Smooth muscle cell (in vitro differentiated cells): Measurements from ENCODE around the gene CITED2. TPM values are rescaled to one million over a fixed set of nuclear protein-coding genes. Genes with fewer than 3 reads are reported as not detected.

ENCODE experiments used
- DNase-seq: peaks from one replicate; lab custom pipeline; 2025; ENCODE audit not compliant: unreplicated experiment; lab: John Stamatoyannopoulos, UW
- H2AFZ ChIP-seq: fragments of 200-600 bp; sonication (generic); 2 replicates; pipeline ENCODE4 v1.6.0; 2016; ENCODE audit warnings: antibody characterized with exemption, low read depth, mild to moderate bottlenecking
- H3F3A ChIP-seq: fragments of 200-600 bp; sonication (generic); 2 replicates; pipeline ENCODE4 v1.6.0; 2017; ENCODE audit warnings: antibody characterized with exemption, low read depth
- H3K27ac ChIP-seq: fragments of 200-600 bp; sonication (generic); 2 replicates; pipeline ENCODE4 v1.5.1; 2016; ENCODE audit warnings: low read depth, mild to moderate bottlenecking
- H3K27me3 ChIP-seq: fragments of 200-600 bp; sonication (generic); 2 replicates; pipeline ENCODE4 v1.6.1; 2016; ENCODE audit warnings: low read depth, mild to moderate bottlenecking
- H3K36me3 ChIP-seq: fragments of 200-600 bp; sonication (generic); 2 replicates; pipeline ENCODE4 v1.5.1; 2016; ENCODE audit warnings: low read depth
- H3K4me1 ChIP-seq: fragments of 200-600 bp; sonication (generic); 2 replicates; pipeline ENCODE4 v1.5.1; 2016; ENCODE audit warnings: low read depth
- H3K4me2 ChIP-seq: fragments of 200-600 bp; sonication (generic); 2 replicates; pipeline ENCODE4 v1.6.0; 2016; ENCODE audit warnings: mild to moderate bottlenecking
- H3K4me3 ChIP-seq: fragments of 200-600 bp; sonication (generic); 2 replicates; pipeline ENCODE4 v1.5.1; 2016; ENCODE audit warnings: mild to moderate bottlenecking
- H3K79me2 ChIP-seq: fragments of 200-600 bp; sonication (generic); 2 replicates; pipeline ENCODE4 v1.6.0; 2016; ENCODE audit warnings: low read depth, mild to moderate bottlenecking
- H3K9ac ChIP-seq: fragments of 200-600 bp; sonication (generic); 2 replicates; pipeline ENCODE4 v1.6.0; 2016; ENCODE audit warnings: low read depth
- H3K9me3 ChIP-seq: fragments of 200-600 bp; sonication (generic); replicated peaks from 2 replicates; pipeline ENCODE4 v1.5.1; 2016; ENCODE audit warnings: low read depth
- H4K20me1 ChIP-seq: fragments of 200-600 bp; sonication (generic); 2 replicates; pipeline ENCODE4 v1.6.0; 2016; ENCODE audit warnings: low read depth
- CTCF ChIP-seq: fragments of 200-600 bp; sonication (generic); IDR thresholded peaks from 2 replicates; pipeline ENCODE4 v1.5.1; 2017; ENCODE audit warnings: borderline replicate concordance, mild to moderate bottlenecking, antibody characterized with exemption; ENCODE audit not compliant: insufficient read depth, poor library complexity, severe bottlenecking
- whole genome bisulfite sequencing: methylation state at CpG from one replicate; pipeline ENCODE4 v1.1.7; 2016; ENCODE audit warnings: low lambda C conversion rate; 5-methylcytosine and 5-hydroxymethylcytosine counted together
- polyA plus RNA-seq: library from polyadenylated mRNA; unstranded; fragments of >200 nt; fragmentation: Nextera tagmentation; extraction: Ambion mirVana; gene quantifications from 2 replicates; pipeline ENCODE4 v1.2.1, GENCODE V29; 2016
- total RNA-seq: library from RNA; depleted of rRNA; stranded (reverse); fragments of >200 nt; gene quantifications from 2 replicates; pipeline ENCODE4 v1.2.3, GENCODE V29; 2014

The CITED2 gene
- total and polyA plus RNA-seq, 2 experiments from 2014 or later = 67.9 to 209 TPM

GRCh38 chr6:139344186-139344963 lies 30.1 kb downstream of the CITED2 start:
- no peaks in the 10 kb centered on the region for H3K36me3 ChIP-seq
- no peak overlapping the region for H3K4me2 ChIP-seq
- H3K27ac ChIP-seq = no peak overlapping the region
- no peak overlapping the region for H2AFZ ChIP-seq
- H3K79me2 ChIP-seq = no peaks in the 10 kb centered on the region
- WGBS = 96% methylated on average over 4 of the region's 4 CpGs
- DNase-seq = no peak
- H3K9ac ChIP-seq = no peak overlapping the region
- H3K9me3 ChIP-seq = no peaks in the 10 kb centered on the region
- no peaks in the 10 kb centered on the region for H3K4me1 ChIP-seq
- H3F3A ChIP-seq = no peaks in the 10 kb centered on the region
- H4K20me1 ChIP-seq = no peaks in the 10 kb centered on the region
- H3K27me3 ChIP-seq = no peaks in the 10 kb centered on the region
- TF ChIP-seq CTCF = no peak
- no peak overlapping the region for H3K4me3 ChIP-seq

DNA sequence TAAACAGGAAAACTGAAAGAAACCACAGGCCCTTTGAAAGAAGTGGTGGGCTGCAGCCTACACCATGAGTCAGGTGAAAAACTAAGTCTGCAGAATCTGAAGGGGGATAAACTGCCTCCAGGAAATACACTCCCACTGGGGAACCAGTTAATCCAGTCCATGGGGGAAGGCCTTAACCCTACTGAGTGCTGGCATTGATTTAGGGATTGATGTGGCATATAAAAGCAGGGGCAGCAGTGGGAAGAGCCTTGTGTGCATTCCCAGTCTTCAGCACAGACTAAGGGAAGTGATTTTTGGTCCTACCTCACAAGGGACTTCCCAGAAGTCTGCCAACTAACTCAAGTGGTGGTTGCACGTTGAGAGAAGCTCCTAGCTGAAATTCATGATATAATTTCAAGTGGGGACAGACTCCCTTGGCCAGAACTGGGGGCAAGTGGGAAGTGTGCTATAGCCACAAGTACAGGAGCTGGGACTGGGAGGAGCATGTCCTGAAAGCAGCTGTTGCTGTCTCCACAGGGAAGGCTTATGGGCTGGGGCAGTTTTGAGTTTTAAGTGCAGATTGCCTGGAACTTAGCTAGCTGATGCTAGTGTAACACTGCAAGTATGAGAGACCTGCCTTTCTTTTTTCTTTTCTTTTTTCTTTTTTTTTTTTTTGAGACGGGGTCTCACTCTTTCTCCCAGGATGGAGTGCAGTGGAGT lies 31.2 kb downstream of the CITED2 start:
- Histone ChIP-seq H3K4me2 (no peak overlapping the region), H3K27me3 (no peaks in the 10 kb centered on the region), H3K9ac (no peak overlapping the region), H3K4me3 (no peak overlapping the region), H4K20me1 (no peaks in the 10 kb centered on the region), H3K4me1 (no peaks in the 10 kb centered on the region), H2AFZ (no peak overlapping the region), H3K9me3 (no peaks in the 10 kb centered on the region), H3K27ac (peak overlapping the region; percentile 15), H3K36me3 (no peaks in the 10 kb centered on the region), H3F3A (no peaks in the 10 kb centered on the region), H3K79me2 (no peaks in the 10 kb centered on the region)
- 71% methylated on average over 2 of the region's 2 CpGs for WGBS
- DNase-seq = no peak
- no peak for TF ChIP-seq CTCF

GRCh38 chr6:139341060-139341459 lies 33.4 kb downstream of the CITED2 start:
- no peak for DNase-seq
- TF ChIP-seq CTCF = no peak
- Histone ChIP-seq H3F3A (no peaks in the 10 kb centered on the region), H3K36me3 (no peaks in the 10 kb centered on the region), H3K27me3 (no peaks in the 10 kb centered on the region), H4K20me1 (no peaks in the 10 kb centered on the region), H3K27ac (no peak overlapping the region), H3K4me2 (no peak overlapping the region), H3K79me2 (no peaks in the 10 kb centered on the region), H3K9ac (no peak overlapping the region), H3K4me3 (no peak overlapping the region), H2AFZ (no peak overlapping the region), H3K4me1 (no peaks in the 10 kb centered on the region), H3K9me3 (no peaks in the 10 kb centered on the region)
- 88% methylated on average over 2 of the region's 2 CpGs for WGBS

- H3K79me2 ChIP-seq = no peaks in the 10 kb centered on the region
- H3F3A ChIP-seq = no peaks in the 10 kb centered on the region
- no peaks in the 10 kb centered on the region for H3K36me3 ChIP-seq
- WGBS = 82% methylated on average over 9 of the region's 9 CpGs
- H4K20me1 ChIP-seq = no peaks in the 10 kb centered on the region
- no peak overlapping the region for H3K4me3 ChIP-seq
- H3K9me3 ChIP-seq = no peaks in the 10 kb centered on the region
- no peak overlapping the region for H3K4me2 ChIP-seq
- H3K9ac ChIP-seq = no peak overlapping the region
- peak overlapping the region; percentile 65 for H2AFZ ChIP-seq
- no peak for DNase-seq
- no peaks in the 10 kb centered on the region for H3K27me3 ChIP-seq
- no peak for TF ChIP-seq CTCF
- H3K4me1 ChIP-seq = no peaks in the 10 kb centered on the region
- H3K27ac ChIP-seq = no peak overlapping the region
These were observed 35.7 kb downstream of the CITED2 start for GRCh38 chr6:139338795-139339194.
